Endometrial microvascular endothelial cells (primary cell): ENCODE results near the gene JAKMIP1. TPM values are rescaled to one million over a fixed set of nuclear protein-coding genes. Genes with fewer than 3 reads are reported as not detected.

Source experiments
- in situ Hi-C: cut with HindIII; loops from 2 replicates; pipeline ENCODE4 v1.10.0; 2017; ENCODE audit warnings: low sequenced_read_pairs, low pct_unique_long_range_greater_than_20kb; ENCODE audit errors: inconsistent ontology term
- total RNA-seq: library from RNA; depleted of rRNA; stranded (reverse); fragments of >200 nt; gene quantifications from one replicate; pipeline ENCODE4 v1.2.3, GENCODE V29; 2015; ENCODE audit errors: inconsistent ontology term

The JAKMIP1 gene
- total RNA-seq, 1 donor from 2014 or later: not detected

DNA sequence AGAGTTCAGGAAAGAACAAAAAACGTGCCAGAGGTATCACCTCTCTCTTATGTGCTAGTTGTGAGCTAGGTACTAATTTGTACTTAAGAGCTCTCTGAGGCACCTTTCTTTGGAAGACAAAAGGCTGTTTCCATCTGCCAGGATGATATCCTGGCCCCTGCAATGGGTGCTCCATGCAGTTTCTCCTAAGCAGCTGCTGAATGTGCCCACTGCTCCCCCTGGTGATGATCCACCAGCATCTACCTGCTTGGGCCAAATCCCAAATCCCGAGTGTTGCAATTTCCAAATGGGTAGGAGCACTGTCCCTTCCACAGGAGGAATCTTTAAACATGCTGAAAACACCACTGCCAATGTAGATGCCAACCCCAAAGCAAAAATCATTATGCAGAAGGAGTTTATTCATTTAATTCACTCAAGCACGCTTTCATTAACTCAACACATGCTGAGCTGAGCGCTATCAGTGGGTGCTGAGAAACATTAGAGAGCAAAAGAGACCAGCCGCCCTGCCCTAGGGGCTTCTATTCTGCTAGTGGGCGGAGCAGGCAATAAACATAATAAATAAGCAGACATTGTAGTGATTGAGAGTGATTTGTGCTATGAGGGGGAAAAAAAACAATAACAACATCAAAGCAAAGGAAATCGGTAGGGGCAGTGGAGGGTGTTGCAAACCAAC is 112.5 kb downstream of the JAKMIP1 start:
- in situ Hi-C loops: no loop called here

DNA sequence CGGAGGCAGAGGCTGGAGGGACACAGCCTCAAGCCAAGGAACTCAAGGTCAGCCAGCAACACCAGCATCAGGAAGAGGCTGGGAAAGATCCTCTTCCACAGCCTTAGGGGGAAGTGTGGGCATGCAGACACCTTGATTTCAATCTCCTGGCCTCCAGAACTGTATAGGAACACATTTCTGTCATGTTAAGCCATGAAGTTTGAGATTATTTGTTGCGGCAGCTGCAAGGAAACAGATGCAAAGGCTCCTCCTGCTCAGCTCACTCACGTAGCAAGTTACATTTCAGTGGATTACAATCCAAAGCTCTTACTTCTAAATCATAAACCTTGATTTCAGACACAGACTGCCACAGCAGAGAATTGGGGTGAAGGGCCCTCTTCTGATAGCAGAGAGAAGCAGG is 113.5 kb downstream of the JAKMIP1 start:
- in situ Hi-C loops: no loop called here

DNA sequence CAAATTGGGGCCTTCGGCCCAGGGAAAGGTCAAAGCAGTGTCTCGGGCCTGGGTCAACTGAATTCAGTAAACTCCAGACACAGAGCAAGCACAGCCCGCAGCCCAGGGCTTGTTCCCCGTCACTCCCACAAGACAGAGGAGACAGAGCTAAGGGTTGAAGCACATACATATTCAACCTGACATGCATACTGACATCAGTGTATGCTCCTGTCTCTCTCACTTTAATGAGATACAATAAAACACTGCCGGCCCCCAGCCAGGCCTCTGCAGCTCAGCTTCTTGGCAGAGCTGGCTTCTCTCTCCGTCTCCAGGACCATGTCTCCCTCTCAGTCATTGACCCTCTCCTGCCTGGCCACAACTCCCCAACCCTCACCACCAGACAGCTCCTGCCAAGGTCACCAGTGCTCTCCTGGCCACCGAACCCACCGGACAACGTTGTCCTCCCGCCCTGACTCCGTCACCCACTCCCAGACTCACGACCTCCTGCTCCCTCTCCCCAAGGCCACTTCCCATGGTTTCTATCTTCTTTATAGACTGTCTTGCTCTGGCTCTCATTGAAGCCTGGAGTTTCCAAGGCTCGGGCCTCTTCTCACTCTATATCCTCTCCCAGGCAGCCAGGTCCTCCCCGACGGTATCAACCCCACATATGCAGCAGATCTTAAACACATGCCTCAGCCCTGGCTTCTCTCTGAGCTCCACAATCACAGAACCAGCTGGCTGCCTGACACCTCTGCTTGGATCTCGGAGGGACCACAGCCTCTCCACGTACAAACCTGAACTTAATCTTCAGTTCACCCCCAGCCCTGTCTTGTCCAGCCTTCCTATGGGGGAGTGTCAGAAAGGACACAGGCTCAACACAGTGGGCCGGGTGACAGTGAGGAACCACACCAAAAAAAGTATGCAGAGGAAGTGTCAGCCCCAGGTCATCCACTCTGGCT is 114.4 kb downstream of the JAKMIP1 start:
- in situ Hi-C loops: no loop called here

DNA sequence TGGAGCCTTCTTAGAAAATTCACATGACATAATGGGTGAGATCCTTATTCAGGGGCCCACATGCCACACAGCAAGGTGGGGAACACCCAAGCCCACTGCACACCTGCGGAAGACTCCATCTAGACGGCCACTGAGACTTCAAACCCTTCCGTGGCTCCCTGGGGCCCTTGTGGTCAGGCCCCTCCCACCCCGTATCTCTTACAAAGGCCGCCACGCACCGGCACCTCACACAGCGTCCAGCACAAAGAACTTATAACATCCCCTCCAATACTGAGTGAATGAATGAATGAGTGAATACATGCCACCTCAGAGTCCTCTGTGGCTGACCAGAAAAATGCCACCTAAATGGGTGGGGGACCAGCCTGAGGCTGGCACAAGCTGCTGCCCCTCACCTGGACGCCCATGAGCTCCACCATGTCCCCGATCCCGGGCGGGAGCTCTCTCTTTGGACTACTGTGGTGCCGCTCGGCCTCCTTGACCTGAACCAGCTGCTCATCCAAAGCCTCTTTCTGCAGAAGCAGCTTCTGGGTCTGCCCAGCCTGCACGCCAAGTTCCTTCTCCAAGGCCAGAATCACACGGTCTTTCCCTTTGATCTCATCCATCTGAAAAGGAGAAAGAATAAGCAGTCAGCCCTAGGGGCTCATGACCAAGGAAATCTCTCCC is 115.2 kb downstream of the JAKMIP1 start:
- in situ Hi-C loops: no loop called here

DNA sequence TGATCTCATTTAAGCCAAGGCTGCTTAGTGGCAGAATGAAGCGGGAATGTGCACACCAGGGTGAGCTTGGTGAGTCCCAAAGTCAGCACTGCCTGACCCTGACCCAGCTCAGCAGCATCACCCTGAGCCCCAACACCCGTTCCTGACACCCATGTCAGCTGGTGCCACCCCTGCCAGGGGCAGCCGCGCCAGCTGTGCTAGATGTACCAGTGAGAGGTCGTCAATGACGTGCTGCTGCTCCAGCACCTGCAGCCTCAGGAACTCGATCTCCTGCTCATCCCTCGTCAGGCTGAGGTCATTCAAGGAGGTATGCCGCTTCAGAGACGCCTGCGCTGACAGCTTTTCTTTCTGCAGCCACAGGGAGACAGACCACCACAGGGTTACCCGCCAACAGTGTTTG is 120.4 kb downstream of the JAKMIP1 start:
- in situ Hi-C loops: no loop called here

DNA sequence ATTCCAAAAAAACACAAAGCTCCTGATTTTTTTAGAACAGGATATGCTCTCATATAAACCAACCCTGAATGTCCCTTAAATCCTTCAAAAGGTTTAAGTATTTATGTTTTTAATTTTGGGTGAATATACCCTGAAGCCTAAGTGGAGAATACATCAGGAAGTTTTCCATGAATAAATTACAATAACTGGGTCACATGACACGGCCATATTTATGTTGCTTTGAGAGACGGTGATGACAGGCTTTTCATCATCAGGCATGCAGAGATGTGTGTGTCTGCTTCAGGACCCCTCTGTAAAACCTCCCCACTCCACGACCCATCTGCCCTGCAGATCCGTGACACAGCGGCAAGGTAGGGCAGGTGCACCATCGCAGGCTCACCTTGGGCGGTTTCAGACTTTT is 121.8 kb downstream of the JAKMIP1 start:
- in situ Hi-C loops: no loop called here

DNA sequence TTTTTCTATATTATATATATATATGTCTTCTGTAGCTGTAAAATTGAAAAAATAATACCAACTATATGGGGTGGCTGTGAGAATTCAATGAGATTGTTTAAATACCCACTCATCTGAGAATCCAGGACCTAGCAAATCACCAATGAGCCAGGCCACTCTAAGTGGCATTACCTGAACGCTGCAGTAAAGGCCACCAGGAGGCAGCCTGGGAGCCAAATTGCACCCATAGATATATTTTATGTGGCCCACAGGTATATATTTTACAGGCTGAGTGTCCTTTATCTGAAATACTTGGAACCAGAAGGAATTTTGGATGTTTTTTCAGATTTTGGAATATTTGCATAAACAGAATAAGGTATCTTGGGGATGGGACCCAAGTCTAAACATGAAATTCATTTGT is 124.0 kb downstream of the JAKMIP1 start:
- in situ Hi-C loops: no loop called here

DNA sequence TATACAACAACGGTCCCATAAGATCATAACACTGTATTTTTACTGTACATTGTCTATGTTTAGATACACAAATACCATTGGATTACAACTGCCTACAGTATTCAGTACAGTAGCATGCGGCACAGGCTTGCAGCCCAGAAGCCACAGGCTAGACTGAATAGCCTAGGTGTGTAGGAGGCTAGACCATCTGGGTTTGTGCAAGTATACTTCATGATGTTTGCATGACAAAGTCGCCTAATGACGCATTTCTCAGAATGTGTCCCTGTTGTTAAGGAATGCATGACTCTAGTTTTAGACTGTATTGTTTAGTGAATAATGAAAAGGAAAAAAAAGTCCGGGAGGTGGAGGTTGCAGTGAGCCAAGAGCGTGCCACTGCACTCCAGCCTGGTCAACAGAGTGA is 125.6 kb downstream of the JAKMIP1 start:
- in situ Hi-C loops: no loop called here

DNA sequence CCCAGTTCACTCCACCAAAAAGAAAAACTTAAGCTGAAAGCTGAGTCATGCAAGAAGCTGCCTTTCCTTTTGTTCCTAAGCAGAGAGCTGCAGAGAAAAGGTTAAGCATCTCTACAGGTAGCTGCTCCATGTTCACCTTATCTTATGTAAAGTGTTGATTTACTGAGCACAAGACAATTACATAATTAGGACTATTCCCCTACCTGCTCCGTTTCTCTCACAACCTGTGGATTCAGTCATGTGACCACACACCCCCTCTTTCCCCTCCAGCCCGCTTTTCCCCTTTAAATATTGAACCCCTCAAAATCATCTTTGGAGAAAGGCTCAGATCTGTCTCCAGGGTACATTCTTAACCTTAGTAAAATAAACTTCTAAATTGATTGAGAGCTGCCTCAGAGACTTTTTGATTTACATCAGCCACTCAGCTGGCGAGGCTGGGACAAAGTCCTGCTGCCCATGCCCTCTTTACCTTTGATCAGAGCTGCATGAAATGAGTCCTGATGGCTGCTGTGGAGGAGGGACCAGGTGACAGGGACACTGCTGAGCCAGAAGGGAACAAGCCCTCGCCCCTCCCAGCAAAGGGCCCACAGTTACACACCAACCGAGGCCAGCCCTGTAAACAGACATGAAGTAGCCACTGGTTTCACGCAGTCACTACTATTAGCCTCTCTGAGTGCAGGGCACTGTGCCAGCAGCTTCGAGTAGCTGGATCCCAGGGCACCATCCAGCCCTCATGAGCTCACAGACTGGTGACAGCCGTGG is 128.2 kb downstream of the JAKMIP1 start:
- in situ Hi-C loops: no loop called here

DNA sequence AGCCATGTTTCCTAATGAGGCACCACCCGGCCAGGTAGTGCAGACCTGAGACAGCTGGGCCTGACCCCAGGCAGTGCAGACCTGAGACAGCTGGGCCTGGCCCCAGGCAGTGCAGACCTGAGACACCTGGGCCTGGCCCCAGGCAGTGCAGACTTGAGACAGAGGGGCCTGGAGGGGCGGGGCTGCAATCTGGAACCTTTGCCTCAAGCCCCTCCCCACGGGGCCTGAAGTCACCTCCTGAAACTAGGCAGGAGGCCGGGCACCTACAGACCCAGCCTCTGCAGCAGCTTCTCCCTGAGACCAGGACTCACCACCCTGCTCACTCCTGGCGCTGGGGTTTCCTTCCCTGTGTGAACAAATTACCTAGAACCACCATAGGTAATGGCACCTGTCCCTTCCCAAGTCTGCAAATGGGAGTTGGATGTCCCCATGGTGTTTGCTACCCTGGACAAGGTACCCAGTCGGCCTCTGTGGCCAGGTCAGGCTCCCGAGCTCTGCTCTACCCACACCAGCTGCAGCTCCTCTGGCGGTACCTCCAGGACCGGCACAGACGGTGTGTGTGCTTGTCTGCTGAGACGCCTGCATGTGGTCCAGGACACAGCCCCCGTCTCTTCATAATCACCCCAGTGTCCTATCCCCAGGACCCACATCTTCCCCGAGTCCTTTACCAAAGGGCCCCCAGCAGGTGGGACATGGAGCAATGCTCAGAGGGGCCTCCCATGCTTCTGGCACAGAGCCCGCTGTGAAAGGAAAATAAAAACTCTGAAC is 129.0 kb downstream of the JAKMIP1 start:
- in situ Hi-C loops: no loop called here

DNA sequence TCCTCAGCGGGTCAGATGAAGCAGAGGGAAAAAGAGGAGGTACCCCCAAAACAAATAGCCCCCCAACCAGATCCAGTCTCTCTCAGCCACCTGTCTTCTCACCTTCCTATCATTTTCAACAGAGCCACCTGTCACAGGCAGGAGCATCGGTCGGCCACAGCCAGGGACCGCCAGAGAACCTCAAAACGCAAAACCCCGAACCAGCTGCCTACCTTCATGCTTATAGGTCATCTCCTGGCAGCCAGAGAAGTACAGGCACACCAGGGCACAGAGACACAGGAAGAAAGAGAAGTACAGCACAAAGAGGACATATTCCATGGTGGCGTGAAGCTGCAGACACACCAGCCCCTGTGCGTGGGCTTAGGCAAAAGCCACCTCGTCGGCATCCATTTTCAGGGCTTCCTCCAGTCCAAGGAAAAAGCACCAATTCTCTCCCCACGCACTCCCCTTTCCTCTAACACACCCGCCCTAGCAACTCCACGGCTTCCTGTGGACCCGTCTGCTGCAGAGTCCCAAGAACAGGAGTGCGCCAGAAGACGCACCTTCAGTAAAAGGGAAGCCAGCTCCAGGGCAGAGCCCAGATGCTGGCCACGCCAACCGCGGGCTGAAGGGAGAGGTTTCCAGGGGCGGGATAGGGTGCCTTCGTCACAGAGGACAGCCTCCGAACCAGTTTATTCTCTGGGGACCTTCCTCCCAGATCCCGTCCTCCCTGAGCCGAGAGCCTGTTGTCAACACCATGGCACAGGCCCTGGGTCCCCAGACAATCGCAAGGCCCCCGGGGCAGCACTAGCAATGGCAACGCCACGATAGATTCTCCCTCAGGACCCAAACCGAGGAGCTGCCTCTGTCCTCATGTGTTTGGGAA is 130.3 kb downstream of the JAKMIP1 start:
- in situ Hi-C loops: no loop called here

DNA sequence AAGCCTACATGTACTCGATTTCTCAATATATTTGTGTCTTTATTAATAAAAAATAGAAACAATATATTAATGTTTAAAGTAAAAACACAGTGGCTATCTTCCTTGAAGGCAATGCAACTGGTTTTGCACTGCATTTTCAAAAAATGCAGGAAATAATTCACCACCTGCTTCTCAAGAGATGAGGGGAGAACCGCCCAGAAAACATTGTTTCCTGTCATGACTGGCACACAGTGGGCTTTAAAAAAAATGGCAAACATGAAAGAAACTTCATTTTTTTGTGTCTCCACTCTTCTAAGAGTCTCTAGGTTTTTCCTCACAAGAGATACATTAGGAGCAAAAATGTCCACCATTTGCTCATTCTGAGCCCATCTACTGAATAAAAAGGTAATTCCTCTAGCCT is 131.4 kb downstream of the JAKMIP1 start:
- in situ Hi-C loops: no loop called here

DNA sequence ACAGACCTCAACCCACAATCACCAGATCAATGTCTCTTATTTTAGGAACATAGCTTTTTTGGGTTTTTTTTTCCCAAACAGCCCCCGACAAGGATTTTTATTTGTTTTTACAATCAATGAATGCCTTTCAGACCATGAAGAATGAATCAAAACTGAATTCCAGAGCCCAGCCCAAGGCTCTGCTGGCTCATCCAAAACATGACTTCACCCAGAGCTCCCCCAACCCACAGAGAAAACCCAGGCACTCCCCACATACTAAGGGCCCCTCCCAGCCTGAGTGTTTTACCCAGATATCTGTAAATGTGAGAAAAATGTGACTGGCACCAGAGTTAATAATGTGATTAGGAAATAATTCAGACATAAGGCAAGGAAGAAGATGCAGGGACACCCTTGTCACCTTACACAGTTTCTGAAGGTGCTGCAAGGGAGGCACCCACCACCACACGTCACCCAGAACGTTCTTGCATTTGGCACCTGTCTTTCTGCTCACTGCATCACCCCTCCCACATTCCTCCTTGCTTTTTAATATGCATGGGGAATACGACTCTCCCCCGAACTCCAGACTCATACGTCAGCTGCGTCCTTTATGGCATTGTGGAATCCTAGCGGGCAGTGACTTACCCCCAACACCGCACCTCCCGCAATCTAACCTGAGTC is 134.3 kb downstream of the JAKMIP1 start:
- in situ Hi-C loops: no loop called here

DNA sequence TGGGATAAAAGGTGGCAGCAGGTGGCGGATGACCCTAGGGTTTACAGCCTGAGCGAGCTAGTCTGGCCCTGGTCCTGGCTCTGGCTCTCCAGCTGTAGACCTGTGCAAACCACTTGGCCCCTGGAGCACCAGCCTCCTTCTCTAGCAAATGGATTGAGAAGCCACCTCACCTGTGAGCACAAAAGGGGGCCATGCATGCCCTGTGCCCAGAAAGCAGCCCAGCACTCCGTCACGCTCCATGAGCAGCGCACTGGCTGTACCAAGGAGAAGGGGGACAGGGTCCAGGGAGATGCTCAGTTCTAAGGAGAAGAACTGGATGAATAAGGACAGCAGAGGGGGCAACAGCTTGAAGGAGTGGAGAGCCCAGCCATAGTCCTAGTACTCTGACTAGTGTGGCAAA is 135.2 kb downstream of the JAKMIP1 start:
- in situ Hi-C loops: no loop called here

DNA sequence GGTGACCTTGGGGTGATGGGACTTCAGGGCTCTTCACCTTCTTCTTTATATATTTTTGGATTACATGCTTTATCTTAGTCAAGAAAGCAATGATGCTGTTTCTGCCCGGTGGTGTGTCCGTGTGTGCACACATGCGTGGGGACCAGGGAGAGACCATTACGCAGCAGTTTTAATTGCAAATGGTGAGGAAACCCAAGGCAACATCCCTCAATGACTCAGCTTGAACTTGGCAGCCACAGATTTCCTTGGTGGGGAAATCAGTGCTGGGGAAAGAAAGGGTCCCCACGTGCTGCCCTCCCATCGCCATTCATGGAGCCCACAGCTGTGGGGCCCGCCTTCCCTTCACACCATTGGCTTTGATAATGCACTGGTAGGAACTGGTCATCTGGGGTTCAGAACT is 136.0 kb downstream of the JAKMIP1 start:
- in situ Hi-C loops: no loop called here

DNA sequence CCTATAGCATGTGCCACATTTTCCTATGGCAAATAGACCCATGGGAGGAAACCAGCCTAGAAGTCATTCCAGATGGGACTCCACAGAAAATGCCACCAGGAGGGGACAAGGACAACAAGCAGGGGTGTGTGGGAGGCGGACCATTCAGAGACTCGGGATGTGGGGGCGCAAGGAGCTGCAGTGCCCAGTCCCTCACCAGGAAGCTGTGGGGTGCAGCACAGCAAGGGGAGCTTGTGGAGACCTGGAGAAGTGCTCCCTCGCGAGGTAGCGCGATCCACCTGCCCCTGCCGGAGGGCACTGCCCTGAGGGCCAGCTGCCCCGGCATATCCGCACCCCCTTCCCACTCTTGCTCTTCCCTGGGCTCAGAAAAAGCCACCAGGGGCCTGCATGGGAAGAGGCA is 136.7 kb downstream of the JAKMIP1 start:
- in situ Hi-C loops: no loop called here

DNA sequence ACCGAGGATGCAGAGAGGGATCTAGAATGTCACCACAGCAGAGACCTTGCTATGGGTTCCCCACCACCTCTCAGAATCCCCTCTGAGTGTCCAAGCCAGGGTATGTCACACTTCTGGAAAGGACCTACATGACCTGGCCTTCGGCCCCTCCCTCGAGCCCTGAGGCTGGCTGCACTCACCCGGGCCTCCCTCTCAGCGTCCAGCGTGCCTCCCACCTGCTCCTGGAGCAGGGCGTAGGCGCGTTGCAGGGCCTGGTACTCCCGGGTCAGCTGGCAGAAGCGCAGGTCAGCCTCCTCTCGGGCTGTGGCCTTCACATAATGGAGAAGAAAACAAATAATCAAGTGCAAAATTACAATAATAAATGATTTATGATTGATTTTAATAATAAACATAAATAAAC is 138.2 kb downstream of the JAKMIP1 start:
- in situ Hi-C loops: no loop called here
